ENCODE data around the gene TFF1. TPM values are rescaled to one million over a fixed set of nuclear protein-coding genes. Genes with fewer than 3 reads are reported as not detected.

The TFF1 gene
- total RNA-seq, 3 donors from 2014 or later = 0.98 to 4.4 TPM; not detected in 1

- TF ChIP-seq POLR2AphosphoS5 (IDR thresholded peaks at IDR 0.05) = no peak
- no peak for TF ChIP-seq CTCF (IDR thresholded peaks at IDR 0.05)
- TF ChIP-seq POLR2A (IDR thresholded peaks at IDR 0.05) = no peak
- no peak for DNase-seq (ENCODE audit: low spot score in 2 of 2)
- Histone ChIP-seq H3K27me3 (no peaks in the 10 kb centered on the region), H3K9me3 (no peaks in the 10 kb centered on the region), H3K4me3 (no peak overlapping the region), H3K27ac (no peak overlapping the region), H3K4me1 (no peaks in the 10 kb centered on the region), H3K36me3 (no peaks in the 10 kb centered on the region)
- intact Hi-C loops (cut with DNase I; ENCODE audit: low total_unique reads) = loop anchor here (10.0 kb wide), 1 partner anchor 1193 kb away; no protein-coding TSS in a partner anchor
Observed at GRCh38 chr21:42317826-42318746, 48.2 kb downstream of the TFF1 start.

GRCh38 chr21:42317341-42317741, 49.0 kb downstream of the TFF1 start:
- H3K36me3 ChIP-seq = no peaks in the 10 kb centered on the region
- no peaks in the 10 kb centered on the region for H3K9me3 ChIP-seq
- intact Hi-C loops (cut with DNase I; ENCODE audit: low total_unique reads) = loop anchor here (10.0 kb wide), 1 partner anchor 1193 kb away; no protein-coding TSS in a partner anchor
- no peaks in the 10 kb centered on the region for H3K27me3 ChIP-seq
- no peak overlapping the region for H3K4me3 ChIP-seq
- TF ChIP-seq CTCF (IDR thresholded peaks at IDR 0.05) (no peak), POLR2A (IDR thresholded peaks at IDR 0.05) (no peak), POLR2AphosphoS5 (IDR thresholded peaks at IDR 0.05) (no peak)
- H3K4me1 ChIP-seq = no peaks in the 10 kb centered on the region
- no peak for DNase-seq (ENCODE audit: low spot score in 2 of 2)
- no peak overlapping the region for H3K27ac ChIP-seq

GRCh38 chr21:42316891-42317290, 49.4 kb downstream of the TFF1 start:
- H3K27me3 ChIP-seq = no peaks in the 10 kb centered on the region
- H3K27ac ChIP-seq = no peak overlapping the region
- DNase-seq (ENCODE audit: low spot score in 2 of 2) = no peak
- H3K4me3 ChIP-seq = no peak overlapping the region
- H3K9me3 ChIP-seq = no peaks in the 10 kb centered on the region
- intact Hi-C loops (cut with DNase I; ENCODE audit: low total_unique reads) = loop anchor here (10.0 kb wide), 1 partner anchor 1192 kb away; no protein-coding TSS in a partner anchor
- H3K36me3 ChIP-seq = no peaks in the 10 kb centered on the region
- TF ChIP-seq POLR2A (IDR thresholded peaks at IDR 0.05) = no peak
- TF ChIP-seq CTCF (IDR thresholded peaks at IDR 0.05) = no peak
- TF ChIP-seq POLR2AphosphoS5 (IDR thresholded peaks at IDR 0.05) = no peak
- no peaks in the 10 kb centered on the region for H3K4me1 ChIP-seq

- Histone ChIP-seq H3K4me3 (no peak within 1 kb of the TSS), H3K27ac (peak within 1 kb of the TSS in 1 of 2 donors; percentile 56), H3K4me1 (no peaks in the 10 kb centered on the region), H3K27me3 (no peaks in the 10 kb centered on the region), H3K9me3 (no peaks in the 10 kb centered on the region), H3K36me3 (no peaks in the 10 kb centered on the region)
- TF ChIP-seq CTCF (IDR thresholded peaks at IDR 0.05) (no peak), POLR2AphosphoS5 (IDR thresholded peaks at IDR 0.05) (no peak), POLR2A (IDR thresholded peaks at IDR 0.05) (no peak)
- no peak for DNase-seq (ENCODE audit: low spot score in 2 of 2)
- intact Hi-C loops (cut with DNase I; ENCODE audit: low total_unique reads) = loop anchor here (10.0 kb wide), 1 partner anchor 1191 kb away; no protein-coding TSS in a partner anchor
Observed at GRCh38 chr21:42315296-42315891, 50.9 kb downstream of the TFF1 start, which contains the start of gene TFF3. Gene TFF3, minus strand, starts transcription at chr21:42315409. Its CDS starts 35 bp downstream, at chr21:42315374.
